Tongue (tissue), 2 donors: Measurements from ENCODE around the gene DCST1. TPM values are rescaled to one million over a fixed set of nuclear protein-coding genes. Genes with fewer than 3 reads are reported as not detected.

Source experiments
- DNase-seq: peaks from one replicate; pipeline ENCODE4 v3.0.0-alpha.2; 2015
- total RNA-seq: library from RNA; depleted of rRNA; stranded (reverse); fragments of >200 nt; gene quantifications from one replicate; pipeline ENCODE4 v1.2.3, GENCODE V29; 2014

DCST1 gene
- total RNA-seq, 1 donor from 2014 or later: not detected

DNA sequence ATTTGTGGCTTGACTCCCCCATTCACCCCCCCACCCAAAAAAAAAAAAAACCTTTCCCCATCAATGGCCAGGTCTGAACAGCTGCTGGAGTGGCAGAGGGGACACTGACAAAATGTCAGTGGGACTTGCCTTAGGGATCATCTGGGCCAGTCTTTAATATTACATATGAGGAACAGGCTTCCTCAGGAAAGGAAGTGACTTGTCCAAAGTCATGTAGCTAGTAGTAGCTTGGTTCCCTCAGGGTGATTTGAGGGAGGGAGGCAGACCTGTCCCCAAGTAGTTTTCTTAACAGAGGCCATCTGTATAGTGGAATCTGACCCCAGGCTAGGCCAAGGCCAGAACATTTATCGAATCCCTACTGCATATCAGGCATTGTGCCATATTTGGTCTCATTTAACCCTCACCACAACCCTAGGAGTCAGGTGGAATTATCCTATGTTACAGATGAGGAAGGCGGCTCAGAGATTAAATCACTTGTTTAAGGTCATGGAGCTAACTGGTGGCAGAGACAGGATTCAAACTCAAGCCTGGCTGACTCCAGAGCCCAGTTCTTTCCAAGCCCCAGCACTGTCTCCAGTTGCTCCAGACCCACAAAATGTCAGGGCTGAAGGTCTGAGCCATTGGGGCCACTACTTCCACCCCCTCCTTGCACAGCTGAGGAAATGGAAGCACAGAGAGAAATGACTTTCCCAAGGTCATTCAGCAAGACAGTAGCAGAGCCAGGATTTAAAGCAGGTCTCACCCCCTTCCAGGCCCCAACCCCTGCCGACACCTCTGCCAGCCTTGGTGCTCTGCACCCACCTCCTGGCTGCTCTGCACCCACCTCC, 20.6 kb upstream of the DCST1 start:
- DNase-seq: no peak

DNA sequence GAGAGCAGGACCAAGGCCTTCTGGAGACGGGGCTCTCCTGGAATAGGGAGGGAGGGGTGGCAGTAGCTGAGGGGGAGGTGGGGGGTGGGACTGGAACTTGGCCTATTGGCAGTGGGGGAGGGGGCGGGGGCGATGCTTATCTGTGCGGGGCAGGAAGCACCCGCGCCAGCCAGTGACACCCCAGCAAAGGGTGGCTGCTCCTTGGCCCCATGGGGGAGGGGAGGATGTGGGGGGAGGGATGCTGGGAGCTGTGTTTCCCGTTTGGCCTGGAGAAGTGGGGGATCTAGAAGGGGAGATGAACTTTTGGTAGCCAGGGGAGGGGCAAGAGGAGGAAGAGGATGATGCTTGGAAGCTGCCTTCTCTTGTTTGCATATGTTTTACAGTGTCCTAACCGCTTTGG, 20.0 kb upstream of the DCST1 start:
- no peak for DNase-seq

DNA sequence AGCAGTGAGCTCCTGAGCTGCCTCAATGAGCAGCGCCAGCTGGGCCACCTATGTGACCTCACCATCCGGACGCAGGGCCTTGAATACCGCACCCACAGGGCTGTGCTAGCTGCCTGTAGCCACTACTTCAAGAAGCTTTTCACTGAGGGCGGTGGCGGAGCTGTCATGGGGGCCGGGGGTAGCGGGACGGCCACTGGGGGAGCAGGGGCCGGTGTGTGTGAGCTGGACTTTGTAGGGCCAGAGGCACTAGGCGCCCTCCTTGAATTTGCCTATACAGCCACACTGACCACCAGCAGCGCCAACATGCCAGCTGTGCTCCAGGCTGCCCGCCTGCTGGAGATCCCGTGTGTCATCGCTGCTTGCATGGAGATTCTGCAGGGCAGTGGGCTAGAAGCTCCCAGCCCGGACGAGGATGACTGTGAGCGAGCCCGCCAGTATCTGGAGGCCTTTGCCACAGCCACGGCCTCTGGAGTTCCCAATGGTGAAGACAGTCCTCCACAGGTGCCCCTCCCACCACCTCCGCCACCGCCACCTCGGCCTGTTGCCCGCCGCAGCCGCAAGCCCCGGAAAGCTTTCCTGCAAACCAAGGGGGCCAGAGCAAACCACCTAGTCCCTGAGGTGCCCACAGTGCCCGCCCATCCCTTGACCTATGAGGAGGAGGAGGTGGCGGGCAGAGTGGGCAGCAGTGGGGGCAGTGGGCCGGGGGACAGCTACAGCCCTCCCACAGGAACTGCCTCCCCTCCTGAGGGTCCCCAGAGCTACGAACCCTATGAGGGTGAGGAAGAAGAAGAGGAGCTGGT, 18.7 kb upstream of the DCST1 start:
- no peak for DNase-seq

DNA sequence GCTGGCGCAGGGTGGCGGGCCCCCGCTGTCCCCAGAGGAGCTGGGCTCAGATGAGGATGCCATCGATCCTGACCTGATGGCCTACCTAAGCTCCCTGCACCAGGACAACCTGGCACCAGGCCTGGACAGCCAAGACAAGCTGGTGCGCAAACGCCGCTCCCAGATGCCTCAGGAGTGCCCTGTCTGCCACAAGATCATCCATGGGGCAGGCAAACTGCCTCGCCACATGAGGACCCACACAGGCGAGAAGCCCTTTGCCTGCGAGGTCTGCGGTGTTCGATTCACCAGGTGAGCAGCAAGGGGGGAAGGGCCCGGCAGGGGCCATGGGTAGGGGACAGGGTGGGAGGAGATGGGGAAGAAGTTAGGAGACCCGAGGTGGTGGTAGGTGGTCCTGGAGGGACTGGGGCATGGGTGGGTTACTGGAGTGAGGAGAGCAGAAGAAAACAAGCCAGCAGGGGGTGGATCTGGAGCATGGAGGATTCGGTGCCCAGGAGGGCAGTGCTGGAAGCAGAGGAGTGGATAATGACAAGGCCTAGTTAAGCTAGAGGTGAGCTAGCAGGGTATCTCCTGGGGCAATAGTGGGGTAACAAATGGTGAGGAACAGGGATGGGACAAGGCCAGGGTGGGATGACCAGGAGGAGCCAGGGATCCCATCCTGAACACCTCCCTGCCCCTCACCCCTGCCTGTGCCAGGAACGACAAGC, 17.9 kb upstream of the DCST1 start:
- no peak for DNase-seq

DNA sequence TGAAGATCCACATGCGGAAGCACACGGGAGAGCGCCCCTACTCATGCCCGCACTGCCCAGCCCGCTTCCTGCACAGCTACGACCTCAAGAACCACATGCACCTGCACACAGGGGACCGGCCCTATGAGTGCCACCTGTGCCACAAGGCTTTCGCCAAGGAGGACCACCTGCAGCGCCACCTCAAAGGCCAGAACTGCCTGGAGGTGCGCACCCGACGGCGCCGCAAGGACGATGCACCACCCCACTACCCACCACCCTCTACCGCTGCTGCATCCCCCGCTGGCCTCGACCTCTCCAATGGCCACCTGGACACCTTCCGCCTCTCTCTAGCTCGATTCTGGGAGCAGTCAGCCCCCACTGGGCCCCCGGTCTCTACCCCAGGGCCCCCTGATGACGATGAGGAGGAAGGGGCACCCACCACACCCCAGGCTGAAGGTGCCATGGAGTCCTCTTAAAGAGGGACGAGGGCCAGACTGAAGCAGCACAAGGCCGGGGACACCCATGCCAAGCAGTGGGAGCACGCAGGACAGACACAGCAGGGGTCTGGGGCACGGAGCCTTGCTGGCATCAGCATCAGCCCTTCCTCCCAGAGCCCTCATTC, 17.3 kb upstream of the DCST1 start:
- no peak for DNase-seq

DNA sequence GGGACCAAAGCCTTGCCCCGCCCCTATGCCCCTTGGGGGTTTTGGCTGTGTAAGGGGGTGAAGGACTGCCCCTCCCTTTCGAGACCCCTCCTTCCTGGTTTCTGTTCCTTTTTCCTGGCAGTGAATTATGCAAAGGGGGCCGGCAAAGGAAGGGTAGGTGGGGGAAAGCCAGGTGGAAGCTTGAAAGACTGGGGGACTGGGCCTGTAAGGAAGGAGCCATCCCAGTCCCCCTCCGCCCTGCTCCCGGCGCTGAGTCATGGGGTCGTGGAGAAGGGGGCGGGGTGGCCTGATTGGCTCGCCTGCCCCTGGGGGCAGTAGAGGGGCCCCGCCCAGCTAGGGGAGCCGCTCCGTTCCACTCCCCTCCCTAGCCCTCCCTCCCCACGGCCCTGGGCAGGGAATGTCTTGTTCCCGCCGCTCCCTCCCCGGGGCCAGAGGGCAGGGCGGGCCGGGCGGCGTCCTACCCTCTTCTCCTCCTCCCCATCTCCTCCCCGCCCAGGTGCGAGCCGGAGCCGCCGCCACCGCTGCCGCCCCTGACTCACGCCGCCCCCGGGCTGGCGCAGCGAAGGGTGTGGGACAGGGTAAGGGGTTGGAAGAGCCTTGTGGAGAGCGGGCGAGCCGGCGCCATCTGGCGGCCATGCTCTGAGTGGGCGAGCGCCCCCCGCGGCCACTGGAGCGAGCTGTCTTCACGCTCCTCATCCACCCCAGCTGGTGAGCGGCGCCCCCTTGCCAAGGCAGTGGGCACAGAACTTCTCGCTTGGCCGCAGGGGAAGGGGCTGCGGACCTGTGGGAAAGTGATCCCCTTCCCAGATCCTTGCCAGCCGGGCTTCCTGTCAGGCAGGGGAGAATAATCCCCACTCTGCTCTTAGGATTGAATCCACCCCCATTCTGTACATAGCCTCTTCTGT, 16.3 kb upstream of the DCST1 start:
- DNase-seq: peak; percentile 93

DNA sequence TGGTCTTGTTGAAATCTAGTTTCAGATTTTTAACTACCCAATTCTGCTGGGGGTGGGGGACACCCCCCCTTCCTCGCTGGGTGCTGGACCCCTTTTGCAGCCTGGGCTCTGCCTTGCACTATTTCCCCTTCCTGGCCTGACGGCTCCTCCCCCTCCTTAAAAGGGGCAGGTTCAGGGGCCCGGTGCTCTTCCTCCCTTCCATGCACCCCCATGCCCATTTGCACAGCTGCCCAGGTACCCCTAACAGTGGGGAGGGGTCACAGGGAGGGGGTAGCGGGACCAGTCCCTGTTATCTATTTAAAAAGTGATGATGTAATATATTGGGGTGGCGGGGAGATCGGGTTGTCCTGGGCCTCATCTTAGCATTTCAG, 15.7 kb upstream of the DCST1 start:
- DNase-seq: no peak

DNA sequence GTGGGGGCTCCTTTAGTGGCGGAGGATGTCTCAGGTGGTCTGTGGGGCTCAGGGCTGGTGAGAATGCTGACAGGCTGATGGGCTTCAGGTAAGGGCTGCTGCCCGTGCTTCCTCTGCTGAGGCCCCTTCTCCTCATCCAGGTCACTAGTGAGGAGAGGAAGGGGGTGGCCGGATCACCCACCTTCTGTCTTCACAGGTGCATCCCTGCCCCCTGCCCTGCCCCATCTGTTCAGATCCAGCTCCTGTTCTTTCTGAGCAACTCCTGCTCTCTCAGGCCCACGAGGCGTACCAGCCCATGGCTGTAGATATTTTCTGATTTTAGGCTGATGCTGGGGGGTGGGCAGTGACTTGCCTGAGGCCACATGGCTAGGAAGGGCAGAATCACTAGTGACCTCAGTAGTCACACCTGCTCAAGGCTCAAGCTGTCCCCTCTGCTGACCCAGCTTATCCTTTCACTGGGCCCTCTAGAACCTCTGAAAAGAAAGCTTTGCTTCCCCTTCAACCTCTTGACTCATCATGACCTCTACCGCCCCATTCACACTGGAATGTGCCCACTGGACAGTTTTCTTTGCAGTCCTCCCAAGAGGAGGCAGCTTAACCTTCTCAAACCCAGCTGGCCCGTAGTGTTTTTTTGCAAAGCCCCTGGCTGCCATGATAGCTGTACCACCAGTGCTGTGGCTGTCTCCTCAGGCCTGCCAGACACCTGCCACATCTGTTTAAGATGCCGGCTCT, 14.8 kb upstream of the DCST1 start:
- no peak for DNase-seq

DNA sequence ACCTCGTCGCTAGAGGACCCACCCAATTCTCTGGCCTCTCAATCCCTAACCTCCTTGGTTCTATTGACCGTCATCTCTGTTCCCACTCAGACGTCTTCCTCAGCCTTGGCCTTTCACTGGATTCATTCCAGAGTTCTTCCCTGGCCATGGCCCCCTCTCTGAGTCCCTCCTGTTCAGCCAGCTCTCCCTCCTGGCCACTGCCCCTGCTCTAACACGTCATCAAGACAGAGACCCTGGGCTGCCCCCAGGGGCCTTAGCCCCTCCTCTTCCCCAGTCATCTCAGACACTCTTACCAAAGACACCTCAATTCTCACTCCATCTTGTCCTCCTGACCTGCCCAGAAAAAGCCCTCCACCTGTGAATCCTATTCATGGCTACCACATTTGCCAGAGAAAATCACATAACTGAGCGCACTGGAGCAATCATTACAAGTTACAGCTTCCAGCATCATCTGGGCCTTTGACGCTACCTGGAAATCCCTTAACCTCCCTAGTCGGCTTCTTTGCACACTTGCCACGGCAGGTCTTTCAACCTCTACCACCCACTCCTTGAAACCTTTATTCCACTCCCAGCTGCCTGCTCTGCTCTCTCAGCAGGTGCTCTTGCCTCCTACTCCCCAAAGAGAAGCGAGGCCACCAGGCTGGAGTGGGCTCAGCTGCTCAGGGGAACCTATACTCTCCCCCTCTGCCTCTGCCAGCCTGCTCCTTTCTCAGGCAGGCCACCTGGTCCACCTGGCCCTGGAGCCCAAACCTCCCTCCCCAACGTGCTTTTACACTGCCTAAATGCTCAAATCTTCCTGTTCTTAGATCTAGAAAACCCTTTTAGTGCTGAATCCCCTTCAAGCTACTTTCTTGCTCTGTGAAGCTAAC, 14.0 kb upstream of the DCST1 start:
- no peak for DNase-seq

DNA sequence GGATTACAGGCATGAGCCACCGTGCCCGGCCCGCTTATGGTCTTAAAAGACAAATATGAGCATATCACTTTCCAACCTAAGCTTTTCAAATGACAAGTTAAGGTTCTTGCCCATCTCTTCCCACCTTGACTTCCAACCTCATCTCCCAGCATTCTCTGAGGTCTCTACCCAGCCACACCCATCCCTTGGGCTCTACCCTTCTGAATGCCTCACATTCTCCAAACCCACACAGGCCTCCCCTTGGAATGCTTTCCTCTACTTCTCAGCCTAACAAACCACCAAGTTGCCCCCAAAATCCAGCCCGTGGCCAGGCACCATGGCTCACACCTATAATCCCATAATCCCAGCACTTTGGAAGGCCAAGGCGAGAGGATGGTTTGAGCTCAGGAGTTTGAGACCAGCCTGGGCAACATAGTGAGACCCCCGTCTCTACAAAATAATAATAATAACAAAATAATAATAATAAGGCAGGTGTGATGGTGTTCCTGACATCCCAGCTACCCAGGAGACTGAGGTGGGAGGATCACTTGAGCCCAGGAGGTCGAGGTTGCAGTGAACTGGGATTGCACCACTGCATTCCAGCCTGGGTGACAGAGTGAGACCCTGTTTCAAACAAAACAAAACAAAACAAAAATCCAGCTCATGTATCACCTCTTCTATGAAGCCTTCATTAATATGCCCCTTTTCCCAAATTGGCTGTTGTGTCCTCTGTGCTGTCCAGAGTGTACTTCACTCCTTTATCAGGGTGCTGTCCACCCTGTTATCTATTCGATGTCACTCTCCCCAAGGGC, 11.3 kb upstream of the DCST1 start:
- DNase-seq: no peak

DNA sequence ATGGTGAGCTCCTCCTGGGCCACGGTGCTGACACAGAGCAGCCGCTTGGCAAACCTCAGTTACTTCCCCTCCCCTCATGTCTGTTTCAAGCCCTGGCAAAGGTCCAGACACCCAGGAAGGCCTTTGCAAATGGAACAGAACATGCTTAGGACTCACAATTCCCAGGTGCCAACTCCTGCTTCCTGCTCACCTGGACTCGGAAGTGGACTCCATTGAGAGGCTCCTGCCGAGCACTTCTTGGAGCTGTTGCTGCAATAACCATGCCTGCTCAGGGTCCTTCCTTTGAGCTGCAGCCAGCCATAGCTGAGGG, 10.7 kb upstream of the DCST1 start:
- no peak for DNase-seq

DNA sequence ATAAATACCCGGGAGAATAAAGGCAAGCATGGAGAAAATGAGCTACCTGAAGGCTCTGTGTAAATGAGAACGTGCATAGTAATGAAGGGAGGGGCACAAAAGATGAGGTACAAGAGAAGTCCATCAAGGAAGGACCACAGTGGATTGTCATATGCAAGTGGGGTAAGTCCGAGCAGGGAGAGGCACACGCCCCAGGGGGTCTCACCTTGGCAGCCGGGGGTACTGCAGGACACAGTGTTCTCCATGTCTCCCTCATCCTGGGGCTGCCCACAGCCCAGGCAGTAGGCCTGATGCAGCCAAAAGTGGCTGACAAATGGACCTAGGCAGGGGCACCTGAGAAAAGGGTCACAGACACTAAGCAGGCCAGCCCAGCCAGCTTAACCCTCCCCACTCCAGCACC, 10.0 kb upstream of the DCST1 start:
- DNase-seq: no peak

DNA sequence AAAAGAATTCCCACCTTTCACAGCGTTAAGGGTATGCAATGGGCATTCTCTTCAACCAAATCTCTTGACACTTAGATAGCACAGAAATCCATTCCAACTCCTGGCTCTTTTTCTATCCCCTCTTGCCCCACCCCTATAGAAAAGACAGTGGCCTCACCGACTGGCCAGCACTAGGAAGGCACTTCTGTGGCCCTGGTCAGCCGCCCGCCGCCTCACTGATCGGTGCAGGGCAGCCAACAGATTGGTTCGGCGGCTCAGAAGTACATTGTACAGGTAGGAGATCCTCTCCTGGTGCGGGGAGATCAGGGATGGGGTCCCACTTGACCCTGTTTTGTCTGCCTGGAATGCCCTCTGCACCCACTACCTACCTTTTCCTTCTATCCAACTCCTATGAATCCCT, 9.3 kb upstream of the DCST1 start:
- no peak for DNase-seq

DNA sequence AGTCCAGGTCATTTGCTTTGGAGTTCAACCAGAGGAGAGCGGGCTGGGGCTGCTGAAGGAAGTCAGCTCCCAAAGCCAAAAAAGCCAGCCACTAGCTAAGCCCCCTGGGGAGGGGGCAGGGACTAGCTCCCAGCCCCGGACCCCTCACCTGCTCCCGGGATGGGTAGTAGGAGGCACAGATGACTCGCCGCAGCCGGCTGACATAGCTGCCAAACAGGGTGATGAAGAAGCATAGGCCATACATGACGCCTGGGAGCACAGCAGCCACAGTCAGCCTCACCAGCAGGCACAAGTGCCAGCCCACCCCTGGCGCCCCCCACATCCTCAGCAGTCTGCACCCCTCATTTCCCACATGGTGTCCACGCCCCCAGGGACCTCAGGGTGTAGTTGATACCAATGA, 7.5 kb upstream of the DCST1 start:
- DNase-seq: no peak

DNA sequence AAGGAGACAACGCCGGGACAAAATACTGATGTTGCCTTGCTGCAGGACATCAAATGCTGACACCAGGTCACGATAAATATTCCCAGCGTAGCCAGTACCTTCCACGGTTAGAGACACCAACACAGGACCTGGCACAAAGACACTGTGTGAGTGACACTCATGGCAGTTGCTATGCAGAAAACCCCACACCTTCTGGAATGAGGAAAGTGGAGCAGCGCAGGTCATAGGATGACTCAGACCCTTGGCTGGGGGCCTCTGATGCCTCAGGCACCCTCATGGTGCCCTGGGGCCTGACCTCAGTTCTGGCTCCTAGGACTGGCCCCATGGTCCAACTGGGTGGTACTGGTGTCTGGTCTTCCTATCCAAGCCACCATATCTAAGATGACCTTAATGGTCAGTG, 7.0 kb upstream of the DCST1 start:
- DNase-seq: no peak

DNA sequence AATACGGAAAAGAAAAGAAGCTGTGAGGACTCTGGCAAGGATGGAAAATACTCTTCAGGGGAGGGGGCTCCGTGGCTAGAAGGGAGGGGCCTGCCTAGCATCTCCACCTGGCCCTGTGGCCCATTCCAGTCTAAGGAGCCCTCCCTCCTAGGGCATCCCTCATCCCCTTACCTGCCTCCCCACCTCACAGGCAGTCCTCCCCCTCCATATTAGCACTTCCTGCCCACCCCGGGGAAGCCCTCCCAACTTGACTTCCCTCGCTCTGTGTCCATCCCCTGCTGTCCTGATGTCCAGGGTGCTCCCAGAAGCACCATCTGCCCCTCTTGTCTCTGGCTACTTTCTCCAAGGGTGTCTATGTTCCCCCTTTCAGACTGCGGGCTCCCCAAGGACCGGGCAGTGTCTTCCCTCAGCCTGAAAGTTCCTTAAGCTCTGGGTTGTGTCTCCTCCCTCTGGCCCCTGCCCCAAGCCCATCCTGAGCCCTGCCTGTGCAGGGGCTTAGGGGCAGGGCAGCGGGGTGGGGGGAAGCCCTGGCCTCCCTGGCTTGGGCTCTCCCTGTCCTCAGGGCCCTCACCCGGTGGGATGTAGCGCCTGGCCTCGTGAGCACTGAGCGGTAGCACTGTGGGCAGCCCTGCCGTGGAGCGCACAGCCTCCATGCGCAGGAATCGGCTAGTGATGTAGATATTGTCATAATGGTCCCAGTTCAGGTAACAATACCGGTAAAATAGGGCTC, 3.9 kb upstream of the DCST1 start:
- no peak for DNase-seq

DNA sequence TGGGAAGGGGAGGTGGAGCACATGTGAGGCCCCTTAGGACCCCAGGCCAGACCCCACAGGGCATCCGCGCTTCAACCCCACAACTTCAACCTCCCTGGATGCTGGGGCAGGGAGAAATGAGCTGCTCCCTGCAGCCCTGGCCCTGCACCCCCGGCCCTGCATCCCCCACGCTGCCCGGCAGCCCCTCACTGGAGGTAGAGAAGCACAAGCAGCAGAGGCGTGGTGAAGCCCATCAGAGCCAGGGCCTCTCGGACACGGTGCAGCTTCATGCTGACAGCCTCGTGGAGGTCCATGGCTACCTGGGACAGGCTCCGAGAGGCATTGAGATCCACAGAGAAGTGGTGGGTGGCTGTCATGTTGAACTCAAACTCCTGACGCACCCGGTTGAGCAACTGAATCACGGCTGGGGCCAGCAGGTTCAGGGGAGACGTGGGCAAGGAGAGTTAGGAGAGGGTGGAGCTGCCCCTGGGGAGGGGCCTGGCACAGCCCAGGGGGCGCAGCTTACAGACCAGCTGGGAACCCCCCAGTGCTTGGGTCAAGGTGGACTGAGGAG, 3.3 kb upstream of the DCST1 start:
- DNase-seq: no peak

DNA sequence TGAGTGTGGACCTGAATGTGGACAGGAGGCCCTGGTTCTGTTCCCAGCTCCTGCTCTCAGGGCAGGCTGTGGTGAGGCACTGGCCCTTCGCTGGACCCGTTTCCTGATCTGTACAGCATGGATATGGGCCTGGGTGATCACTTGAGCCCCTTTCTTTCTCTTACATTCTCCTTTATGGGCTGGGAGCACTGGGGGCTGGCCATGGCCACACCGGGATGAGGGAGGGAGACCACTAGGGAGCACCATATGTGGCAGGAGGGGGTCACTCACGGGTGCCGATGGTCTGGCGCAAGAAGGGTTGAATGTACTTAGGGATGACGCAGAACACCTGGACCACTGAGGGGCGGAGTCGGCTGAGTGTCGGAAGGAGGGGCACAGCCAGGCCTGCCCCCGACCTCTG, 2.7 kb upstream of the DCST1 start:
- DNase-seq: no peak
